GM03348 (cell line): ENCODE measurements around the gene RAB12.
"Not testable (repeated sequence)": the region's sequence is repeated elsewhere in the genome, so short reads cannot be mapped to it uniquely, and the experiment has no call there.

Source experiments
- DNase-seq: peaks from one replicate; pipeline ENCODE4 v3.0.0; 2012; ENCODE audit warnings: low spot score

RAB12 gene

DNA sequence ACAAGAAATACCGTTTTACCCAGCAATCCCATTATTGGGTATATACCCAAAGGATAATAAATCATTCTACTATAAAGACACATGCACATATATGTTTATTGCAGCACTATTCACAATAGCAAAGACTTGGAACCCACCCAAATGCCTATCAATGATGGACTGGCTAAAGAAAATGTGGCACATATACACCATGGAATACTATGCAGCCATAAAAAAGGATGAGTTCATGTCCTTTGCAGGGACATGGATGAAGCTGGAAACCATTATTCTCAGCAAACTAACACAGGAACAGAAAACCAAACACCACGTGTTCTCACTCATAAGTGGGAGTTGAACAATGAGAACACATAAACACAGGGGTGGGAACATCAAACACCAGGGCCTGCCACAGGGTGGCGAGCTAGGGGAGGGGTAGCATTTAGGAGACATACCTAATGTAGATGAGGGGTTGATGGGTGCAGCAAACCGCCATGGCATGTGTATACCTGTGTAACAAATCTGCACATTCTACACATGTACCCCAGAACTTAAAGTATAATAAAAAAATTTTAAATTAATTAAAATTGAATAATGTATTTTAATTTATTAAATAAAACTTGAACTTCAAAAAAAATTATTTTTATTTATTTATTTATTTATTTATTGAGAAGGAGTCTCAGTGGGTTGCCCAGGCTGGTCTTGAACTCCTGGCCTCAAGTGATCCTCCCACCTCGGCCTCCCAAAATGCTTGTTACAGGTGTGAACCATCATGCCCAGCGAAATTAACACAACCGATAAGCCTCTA lies 42.4 kb downstream of the RAB12 start:
- DNase-seq: not testable (repeated sequence)

DNA sequence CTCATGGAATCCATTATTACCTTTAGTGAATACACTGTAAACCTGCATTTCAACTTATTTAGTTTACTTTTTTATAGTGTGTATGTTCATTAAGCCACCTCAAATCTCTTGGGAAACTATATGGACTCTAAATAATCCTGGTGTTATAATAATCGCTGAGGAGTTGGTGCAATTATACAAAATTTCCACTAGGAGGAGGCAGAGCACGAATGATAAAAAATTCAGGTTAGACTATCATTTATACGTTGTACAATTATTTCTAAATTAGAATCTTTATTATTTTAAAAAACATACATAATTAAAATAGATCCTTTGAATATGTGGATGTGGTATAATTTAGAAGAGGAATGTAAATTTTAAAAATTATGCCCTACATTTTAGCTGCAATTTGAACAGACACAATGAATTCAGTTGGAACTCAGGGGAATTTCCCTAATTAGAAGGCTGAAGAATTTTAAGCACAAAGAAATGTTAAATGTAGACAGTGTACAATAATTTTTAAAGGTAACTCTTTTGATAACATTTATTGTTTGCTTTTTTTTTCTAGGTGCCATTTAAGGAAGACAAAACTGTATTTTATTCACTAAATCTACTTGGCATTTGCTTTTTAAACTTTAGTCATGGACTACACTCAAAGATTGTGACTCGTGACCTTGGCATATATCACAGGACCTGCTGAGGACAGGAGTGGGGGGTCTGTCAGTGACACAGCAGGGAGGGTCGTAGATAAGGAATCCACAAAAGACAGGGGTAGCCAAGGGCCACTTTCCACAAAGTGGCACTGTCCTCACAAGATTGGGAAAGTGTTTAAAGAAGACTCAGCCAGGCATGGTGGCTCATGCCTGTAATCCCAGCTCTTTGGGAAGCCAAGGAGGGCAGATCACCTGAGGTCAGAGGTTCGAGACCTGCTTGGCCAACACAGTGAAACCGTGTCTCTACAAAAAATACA lies 45.5 kb downstream of the RAB12 start:
- DNase-seq: peak; percentile 70

DNA sequence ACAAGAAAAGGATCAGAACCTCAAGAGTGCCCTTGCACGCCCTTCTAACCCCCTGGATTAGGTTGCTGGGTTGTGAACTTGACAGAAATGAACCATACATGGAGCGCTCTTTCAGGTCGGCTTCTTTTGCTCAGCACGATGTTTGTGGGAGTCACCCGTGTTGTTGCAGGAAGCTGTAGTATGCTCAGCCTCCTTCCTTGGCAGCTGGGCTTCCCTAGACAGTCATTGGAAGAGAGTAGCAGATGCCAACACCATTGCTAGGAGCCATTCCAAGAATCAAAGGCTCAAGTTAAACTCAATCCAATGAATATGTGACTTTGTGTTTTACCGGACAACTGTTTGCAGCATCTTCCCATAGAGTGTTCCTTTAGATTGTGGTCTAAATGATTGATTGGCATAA lies 47.0 kb downstream of the RAB12 start:
- peak; percentile 23 for DNase-seq

DNA sequence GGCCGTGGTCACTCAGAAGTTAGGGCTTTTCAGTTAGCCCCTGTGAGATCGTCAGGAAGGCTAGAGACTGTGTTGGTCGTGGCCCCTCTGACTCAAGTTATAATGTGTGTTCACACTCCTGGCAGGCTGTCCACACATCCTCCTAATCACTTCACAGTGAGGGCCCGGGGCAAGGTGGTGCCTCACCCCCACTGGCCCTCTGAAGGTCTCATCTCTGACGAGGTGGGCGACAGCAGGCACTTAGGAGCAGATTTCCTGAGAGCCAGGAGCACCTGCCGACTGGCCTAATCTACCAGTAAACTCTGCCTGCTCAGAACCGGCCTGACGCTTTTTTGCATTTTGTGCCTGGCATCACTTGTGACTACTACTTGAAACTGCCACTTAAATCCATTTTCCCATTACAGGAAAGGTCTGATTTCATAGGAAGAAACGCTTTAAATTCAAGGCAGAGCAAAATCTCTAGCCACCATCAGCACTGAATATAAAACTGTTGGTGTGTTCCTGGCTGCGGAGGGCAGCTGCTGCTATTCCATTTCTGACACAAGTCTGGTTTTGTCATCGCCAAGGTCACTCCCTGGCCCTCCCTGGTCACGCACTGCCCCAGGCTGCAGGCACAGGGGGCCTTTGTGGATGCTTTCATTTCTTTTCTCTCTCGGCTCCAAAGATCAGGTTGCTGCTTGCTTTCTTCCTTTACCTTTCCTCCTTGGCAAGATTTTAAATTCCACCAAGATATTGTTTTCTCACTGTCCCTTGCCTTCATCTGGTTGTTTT lies 48.0 kb downstream of the RAB12 start:
- DNase-seq: no peak

DNA sequence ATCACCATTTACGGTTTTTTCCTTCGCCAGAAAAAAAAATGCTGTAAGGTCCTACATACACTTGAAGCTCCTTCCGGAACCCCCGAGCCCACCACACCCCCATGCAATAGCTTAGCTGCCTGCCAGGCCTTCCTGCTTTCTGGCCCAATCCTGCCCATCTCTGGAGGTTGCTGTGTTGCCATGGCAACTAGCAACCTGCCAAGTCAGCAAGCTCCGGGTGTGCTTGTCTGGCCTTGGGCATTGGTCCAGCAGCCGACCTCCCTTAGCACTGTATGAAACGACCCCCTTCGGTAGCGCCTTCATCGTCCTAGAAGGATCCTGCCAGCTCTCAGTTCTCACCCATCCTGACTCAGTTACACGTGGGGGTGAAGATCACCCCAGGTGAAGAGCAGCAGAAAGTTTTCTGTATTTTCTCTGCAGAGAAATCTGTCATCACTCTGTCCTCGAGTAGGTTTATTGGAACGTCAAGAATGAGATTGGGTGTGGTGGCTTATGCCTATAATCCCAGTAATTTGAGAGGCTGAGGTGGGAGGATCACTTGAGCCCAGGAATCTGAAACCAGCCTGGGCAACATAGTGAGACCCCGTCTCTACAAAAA lies 48.7 kb downstream of the RAB12 start:
- DNase-seq: no peak

DNA sequence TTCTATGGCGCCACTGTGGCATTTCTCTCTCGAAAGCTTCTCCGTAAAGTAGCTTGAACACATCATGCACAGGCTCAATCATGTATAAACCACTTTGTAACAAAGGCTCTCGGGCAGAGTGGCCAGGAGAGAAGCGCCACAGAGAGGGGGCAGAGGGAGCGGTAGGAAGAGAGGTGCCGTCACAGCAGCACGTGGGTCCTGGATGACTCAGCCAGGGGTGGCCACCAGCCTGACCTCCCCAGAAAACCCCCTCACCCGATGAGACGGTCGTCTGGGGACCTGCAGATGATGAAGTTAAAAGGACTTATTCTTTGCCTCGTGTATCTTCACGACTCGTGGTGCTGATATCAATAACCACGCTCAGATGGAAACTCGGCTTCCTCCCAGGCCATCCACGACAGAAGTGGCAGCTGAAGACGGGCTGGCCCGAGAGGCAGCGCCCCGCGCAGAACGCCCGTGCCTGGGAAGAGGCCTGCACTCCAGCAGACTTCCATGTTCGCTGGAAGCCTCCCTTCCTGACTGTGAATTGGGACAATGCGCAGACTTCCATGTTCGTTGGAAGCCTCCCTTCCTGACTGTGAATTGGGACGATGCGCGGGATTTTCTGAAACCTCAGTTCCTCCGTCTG lies 49.7 kb downstream of the RAB12 start:
- DNase-seq: no peak

DNA sequence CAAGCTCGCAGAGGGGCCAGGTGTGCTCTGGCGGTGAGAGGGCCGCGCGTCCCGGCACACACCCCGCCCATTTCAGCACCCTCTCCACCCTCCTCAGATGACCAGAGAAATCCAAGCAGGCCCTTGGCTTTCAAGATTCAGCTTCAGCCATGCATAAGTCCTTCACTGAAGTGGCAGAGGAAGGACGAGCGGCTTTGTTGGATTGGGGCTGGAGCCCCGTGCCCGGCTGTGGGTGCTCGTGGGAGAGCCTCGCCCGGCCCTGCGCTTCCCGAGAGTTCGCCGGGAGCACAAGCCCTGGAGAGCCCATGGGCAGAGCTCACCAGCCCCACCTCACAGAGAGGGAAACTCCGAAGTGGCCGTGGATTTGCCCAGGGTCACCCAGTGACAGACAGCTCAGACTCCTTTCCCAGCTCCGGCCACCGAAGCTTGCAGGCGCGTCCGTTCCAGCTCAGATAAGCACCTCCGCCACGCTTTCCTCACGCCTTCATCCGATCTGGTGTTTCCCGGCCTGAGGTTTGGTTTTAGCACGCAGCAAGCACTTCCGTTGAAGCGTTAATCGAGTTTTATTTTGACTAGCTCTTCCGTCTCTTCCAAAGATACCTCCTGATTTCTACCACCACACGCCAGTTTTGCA lies 50.5 kb downstream of the RAB12 start:
- DNase-seq: no peak

DNA sequence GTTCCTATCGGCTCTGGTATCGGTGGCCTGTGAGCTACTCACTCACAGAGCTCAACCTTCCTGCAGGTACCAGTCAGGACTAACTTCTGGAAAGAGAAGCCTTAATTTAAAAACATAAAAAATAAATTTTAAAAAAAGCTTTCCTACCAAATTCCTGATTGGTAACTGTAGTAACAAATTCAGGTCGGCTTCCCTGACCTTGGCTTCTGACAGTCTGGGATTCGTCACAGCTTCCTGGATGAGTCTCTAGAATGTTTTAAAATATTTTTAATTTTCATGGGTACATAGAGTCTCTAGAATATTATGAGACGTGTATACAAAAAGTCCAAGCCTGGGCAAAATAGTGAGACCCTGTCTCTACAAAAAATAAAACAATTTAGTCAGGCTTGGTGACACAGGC lies 51.1 kb downstream of the RAB12 start:
- DNase-seq: no peak

DNA sequence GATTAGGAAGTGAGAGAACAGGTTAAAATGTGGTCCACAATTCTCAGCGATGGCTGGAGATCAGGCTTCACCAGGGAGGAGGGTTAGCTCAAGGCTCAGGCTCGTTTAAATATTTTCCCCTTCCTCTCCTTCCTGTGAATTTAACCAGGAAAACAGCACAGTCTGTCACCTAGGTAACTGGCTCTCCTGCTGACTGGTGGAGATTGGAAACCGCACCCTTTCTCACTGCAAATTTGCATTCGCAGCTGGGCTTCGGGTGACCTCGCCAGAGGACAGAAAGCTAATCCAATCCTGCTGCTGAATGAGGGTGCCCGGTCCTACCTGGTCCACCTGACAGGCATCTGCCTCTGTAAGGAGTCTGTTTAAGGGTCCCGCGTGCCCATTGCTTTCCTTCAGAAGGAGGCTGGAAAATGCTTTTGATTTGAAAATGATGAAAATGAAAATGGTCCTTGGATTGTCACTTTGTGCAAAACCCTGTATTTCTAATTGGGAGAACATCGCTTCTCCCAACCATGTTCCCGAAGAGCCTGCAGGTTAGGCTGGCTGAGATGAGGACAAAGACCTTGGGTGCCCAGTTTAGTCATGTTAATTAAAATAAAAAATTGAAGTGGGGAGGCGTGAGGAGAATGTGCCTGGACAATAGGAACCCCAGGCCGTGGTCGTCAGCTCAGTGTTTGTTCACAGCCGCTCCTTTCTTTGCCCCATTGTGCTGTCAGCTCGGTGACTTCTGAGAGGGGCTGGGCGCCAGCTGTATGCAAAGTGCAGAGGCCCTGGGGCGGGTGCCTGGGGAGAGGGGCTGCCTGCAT lies 52.7 kb downstream of the RAB12 start:
- DNase-seq: peak; percentile 31

DNA sequence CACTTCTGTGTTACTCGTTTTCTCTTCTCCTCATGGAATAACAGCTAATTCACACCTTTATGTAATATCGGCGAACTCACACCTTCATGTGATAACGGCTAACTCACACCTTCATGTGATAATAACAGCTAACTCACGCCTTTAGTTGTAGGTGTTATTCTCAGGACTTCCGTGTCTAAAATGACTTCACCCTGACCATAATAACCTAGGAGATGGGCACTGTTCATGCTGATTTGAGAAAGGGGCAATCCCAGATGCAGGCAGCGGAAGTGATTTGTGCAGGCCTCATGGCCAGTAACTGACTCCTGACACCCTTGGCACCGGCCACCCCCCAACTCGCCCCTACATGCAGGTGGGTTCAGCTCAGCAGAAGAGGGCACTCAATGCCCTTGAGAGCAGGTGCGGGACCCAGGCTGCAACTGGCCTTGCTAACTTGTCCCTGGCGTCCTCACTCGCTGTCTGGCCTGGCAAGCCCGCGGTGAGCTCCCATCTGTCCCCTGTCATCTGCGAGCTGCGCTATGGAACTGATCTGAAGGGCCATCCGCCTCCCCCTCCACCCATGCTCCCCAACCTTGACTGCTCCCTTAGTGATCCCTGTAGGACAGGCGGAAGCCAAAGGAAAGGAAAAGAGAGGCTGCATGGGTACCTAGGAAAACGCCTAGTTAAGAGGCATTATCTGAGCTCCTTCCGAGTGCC lies 53.5 kb downstream of the RAB12 start:
- DNase-seq: no peak

DNA sequence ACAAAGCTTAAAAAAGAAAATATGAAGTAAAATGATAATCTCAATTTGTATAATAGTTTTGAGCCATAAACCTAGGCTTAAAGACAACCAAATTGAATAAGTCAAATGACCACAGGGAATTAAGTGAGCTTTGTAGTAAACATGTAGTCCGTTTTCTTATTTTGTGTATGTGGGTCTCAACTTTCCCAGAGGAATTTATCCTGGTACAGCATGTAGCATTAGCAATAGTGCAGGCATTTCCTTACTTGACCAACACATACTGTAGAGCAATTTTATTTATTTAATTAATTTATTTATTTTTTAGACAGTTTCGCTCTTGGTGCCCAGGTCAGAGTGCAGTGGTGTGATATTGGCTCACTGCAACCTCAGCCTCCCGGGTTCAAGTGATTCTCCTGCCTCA lies 58.6 kb downstream of the RAB12 start:
- no peak for DNase-seq

DNA sequence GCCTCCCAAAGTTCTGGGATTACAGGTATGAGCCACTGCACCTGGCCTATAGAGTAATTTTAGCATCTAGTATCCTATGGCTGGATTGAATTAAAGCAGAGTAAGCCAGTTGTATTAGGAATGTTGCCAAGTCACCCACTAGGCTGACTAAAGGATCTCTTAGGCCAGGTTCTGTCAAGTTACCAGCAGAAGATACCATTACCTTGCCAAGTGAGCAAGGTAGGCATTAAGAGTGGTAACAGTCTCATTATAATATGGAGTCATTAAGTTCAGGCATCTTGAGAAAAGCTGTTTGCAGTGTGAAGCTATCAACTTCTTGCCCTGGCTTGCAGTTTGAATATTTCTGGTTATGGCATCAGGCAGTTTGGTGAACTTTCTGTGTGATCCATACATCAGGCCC lies 59.1 kb downstream of the RAB12 start:
- DNase-seq: no peak

DNA sequence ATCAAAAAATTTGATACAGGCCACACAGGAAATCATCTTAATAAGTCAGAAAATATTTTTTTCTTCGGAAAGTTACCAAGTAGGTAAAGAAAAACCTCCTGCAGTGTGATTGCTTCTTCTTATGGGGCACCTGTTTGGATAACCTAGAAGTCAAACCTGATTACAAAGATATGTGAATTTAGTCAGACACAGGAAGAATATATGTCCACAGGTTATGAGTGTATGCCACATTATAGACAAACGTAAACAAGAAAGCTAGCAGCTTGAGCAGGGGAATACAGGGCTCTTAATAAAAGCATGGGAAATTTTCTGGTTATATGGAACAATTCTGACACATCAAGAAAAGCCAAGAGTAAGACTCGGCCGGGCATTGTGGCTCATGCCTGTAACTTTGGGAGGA lies 60.3 kb downstream of the RAB12 start:
- no peak for DNase-seq

DNA sequence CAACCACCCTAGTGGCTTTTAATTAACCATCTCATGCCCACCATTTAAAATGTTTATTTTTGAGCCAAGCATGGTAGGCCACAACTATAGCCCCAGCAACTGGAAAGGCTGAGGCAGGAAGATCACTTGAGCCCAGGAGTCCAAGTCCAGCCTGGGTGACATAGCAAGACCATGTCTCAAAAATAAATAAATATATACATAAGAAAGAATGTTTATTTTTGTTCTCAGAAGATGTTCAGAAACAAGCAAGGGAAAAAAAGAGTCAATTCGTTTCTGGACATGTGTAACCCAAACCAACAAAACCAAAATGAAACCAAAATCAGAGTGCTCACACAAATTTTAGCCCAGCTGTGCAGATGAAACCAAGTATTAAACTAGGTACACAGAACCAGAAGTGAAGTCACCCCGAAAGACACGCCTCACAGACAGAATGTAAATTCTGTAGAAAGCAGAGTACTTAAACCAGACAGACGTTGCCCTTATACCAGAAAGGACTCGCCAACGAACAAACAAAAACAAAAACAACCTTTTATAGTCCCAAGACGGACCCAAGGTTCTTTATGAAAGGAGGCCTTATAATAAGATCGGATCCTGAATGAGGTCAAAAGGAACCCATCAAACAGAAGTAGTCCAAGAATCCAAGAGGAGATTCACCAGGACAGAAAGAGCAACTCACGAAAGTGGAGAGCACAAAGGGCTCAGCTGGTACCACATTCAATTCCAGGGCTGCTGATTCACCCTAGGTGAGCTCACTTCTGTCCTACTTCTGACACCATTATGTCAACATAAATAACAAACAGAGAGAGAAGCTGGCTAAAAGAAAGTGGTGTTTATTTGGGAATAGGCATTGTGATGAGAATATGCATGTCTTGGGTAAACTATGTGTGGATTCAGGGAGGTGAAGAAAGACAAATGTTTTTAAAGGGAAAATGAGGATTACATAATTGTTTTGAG lies 64.3 kb downstream of the RAB12 start:
- DNase-seq: no peak

DNA sequence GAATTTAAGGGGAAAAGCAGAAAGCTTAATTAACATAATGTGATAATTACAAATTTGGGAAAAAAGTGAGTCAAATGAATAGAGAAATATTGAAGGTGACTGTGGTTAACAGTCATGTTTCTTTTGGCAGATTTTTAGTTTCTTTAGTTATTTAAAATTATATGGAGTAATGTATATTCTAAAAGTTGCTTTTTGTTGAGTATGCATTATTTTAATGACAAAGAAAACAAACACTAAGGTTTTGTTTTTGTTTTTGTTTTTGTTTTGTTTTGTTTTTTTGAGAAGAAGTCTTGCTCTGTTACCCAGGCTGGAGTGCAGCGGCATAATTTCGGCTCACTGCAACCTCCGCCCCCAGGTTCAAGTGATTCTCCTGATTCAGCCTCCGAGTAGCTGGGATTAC lies 65.8 kb downstream of the RAB12 start:
- no peak for DNase-seq

DNA sequence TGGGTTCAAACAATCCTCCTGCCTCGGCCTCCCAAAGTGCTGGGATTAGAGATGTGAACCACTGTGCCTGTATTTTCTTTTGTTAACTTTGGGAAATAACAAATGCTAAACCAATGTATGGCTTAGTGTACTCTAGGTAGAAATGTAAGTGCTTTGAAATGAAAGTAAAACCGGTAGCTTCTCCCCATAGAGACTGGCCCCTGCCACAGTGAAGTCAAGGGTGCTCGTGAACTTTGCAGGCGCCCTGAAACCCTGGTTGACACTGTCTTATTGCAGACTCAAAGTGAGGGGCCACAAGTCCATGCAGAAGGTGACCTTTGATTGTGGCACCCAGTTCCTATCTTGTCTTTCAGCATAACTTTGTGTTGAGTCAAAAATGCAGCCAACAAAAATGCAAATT lies 72.0 kb downstream of the RAB12 start:
- DNase-seq: no peak

DNA sequence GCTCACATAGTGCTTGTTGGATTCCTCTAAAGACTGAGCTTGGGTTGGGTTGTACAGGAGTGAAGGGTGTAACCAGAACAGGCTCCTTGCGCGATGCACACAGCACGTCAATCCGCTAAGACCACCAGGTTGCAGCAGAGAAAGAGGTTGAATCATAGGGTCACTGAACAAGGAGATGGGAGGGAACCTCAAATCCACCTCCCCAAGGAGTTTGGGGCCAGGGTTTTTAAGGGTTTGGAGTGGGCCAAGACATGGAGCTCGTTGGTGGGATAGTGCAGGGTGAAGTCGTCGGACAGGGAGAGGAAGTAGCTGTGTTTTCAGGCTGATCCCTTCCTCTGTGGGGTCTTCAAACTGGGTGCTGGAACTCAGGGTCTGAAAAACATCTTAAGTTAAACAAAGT lies 75.3 kb downstream of the RAB12 start:
- no peak for DNase-seq

DNA sequence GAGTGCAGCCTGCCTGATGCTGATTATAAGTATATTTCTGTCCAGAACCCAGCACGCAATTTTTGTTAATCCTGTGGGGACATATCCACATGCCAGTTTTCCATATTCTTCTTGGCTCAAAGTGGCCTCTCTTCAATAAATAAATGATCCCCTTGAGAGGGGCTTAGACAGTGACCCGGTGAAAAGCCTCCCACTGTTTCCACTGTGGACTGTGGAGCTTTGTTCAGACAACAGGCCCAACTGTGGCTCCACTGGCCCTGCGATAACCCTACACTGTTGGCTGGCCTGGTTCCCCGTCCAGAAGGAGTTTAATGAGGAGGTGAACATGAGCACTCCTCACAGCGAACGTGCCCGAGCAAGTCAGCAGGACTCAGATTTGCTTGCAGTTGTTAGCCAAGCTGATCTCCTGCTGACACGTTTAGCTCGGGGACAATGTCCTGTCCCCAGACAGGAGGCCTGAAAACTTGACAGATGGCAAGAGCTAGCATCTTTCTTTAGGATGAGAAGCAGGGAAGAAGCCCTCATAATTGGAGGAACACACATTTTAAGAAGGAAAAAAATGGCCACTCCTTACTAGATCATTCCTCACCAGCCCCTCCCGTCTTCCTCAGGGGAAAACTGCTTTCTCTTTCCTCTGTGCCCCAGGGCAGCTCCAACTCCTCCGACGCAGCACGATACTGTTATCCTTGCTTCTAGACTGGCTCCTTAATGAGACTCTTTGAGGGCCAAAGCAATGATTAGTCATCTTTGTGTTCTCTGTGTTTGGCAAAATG lies 76.1 kb downstream of the RAB12 start:
- DNase-seq: peak; percentile 66
